WERI-Rb-1 (cell line): ENCODE data around the gene TMEM79.

Experiments used
- DNase-seq: peaks from one replicate; pipeline ENCODE4 v3.0.0-alpha.2; 2020
- H3K27ac ChIP-seq: fragments of 250-450 bp; sonication (Bioruptor Pico); 2 replicates; pipeline ENCODE4 v1.5.1; 2020; ENCODE audit warnings: mild to moderate bottlenecking, moderate library complexity
- H3K27me3 ChIP-seq: fragments of 250-450 bp; sonication (Bioruptor Pico); 2 replicates; pipeline ENCODE4 v1.5.1; 2021; ENCODE audit warnings: mild to moderate bottlenecking, low read depth, moderate library complexity; ENCODE audit not compliant: insufficient read depth, severe bottlenecking
- H3K36me3 ChIP-seq: fragments of 250-450 bp; sonication (Bioruptor Pico); 2 replicates; pipeline ENCODE4 v1.5.1; 2020; ENCODE audit warnings: mild to moderate bottlenecking, moderate library complexity
- H3K4me3 ChIP-seq: 2 replicates; pipeline ENCODE4 v1.5.1; 2011; ENCODE audit warnings: low read depth, mild to moderate bottlenecking, control low read depth, low read length
- H3K9me3 ChIP-seq: fragments of 250-450 bp; sonication (Bioruptor Pico); 2 replicates; pipeline ENCODE4 v1.5.1; 2021; ENCODE audit warnings: mild to moderate bottlenecking, moderate library complexity; ENCODE audit not compliant: severe bottlenecking
- TF ChIP-seq, protein P1 (sequence below): IDR thresholded peaks from 2 replicates; pipeline ENCODE4 v1.5.1; 2011; ENCODE audit warnings: low read depth, mild to moderate bottlenecking, control low read depth, inconsistent platforms, low read length

Gene TMEM79

DNA sequence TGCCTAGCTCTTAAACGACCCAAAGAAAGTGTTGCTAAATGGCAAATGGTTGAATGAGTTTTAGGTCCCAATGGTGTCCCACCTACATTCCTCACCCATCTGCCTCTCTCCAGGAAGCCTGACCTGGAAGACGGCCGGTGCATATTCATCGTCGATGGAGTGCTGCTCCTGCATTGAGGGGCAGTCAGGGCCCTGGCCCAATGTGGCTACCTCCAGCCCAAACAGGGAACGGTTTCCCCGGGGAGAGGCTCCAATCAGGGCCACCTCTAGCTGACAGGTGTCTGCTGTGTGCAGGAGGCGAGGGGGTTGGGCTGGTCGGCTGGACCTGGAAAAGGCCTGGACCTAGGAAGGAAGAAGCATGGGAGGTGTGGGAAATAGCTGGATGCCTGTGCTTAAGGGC is 9.8 kb downstream of the TMEM79 start:
- H3K4me3 ChIP-seq = no peak overlapping the region
- no peaks in the 10 kb centered on the region for H3K9me3 ChIP-seq
- DNase-seq = no peak
- H3K27ac ChIP-seq = no peak overlapping the region
- peaks cover 24% of the 10 kb centered on the region for H3K36me3 ChIP-seq
- H3K27me3 ChIP-seq = no peaks in the 10 kb centered on the region
- TF ChIP-seq, protein P1, sequence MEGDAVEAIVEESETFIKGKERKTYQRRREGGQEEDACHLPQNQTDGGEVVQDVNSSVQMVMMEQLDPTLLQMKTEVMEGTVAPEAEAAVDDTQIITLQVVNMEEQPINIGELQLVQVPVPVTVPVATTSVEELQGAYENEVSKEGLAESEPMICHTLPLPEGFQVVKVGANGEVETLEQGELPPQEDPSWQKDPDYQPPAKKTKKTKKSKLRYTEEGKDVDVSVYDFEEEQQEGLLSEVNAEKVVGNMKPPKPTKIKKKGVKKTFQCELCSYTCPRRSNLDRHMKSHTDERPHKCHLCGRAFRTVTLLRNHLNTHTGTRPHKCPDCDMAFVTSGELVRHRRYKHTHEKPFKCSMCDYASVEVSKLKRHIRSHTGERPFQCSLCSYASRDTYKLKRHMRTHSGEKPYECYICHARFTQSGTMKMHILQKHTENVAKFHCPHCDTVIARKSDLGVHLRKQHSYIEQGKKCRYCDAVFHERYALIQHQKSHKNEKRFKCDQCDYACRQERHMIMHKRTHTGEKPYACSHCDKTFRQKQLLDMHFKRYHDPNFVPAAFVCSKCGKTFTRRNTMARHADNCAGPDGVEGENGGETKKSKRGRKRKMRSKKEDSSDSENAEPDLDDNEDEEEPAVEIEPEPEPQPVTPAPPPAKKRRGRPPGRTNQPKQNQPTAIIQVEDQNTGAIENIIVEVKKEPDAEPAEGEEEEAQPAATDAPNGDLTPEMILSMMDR = no peak

DNA sequence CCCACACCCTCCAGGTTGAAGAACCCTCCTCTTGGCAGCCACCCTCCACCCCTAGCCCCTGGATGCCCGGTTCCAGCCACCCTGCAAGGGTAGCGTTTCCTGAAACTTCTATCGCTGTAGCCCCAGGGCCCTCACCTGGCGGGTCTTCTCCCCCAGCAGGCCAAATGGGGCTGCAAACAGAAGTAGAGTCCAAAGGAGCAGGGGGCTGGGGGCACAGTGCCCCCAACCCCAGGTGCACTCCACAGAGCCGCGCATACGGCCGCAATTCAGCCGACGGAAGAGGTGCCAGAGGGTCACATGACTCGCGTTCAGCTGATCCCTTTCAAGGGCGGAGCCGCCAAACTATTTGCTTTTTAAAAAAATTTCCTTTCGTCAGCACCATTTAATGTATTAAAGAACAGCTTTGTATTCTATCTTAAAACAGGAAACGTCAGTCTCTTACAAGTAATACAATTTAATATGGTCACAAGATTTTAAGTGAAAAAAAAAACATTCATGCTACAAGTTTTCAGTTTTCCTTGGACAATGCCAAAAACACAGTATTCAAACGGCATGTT is 11.3 kb downstream of the TMEM79 start, which contains the start of gene GLMP:
TSS of gene GLMP (minus strand) at position 289 of the 557 bp plus-strand sequence. CDS start at position 255, 34 bp downstream.
- TF ChIP-seq, protein P1 = no peak
- Histone ChIP-seq H3K27me3 (no peaks in the 10 kb centered on the region), H3K27ac (0 out of 2 replicates have a peak within 1 kb of the TSS, but pooled peaks have one; percentile 1), H3K36me3 (peaks cover 15% of the 10 kb centered on the region), H3K4me3 (peak within 1 kb of the TSS; percentile 43), H3K9me3 (no peaks in the 10 kb centered on the region)
- peak; percentile 46 for DNase-seq

DNA sequence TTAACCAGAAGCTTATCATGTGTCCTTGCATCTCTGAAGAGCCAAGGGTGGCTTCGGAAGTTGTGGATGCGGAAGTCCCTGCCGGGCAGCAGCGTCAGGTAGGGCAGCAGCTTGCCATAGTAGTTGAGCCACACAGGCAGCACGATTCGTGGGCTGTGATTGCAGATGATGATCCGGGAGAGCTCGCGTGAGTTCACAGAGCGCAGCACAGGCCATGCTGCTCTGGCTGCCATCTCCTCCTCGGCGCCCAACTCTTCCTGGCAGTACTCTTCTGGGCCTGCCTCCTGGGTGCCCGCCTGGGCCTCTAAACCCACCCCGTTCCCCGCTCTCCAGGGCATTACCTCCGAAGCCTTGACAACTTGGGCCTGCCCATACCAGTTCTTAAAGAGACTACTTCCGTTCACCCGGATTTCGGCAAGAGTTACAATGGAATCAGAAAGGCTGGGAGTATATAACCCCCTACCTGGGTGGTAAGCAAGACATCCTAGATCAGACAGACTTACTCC is 14.8 kb downstream of the TMEM79 start, which contains the start of gene VHLL:
TSS of gene VHLL (minus strand) at position 456 of the 506 bp plus-strand sequence. CDS start at position 338, 118 bp downstream.
- H3K27ac ChIP-seq = no peak within 1 kb of the TSS
- peaks cover 18% of the 10 kb centered on the region for H3K36me3 ChIP-seq
- no peaks in the 10 kb centered on the region for H3K27me3 ChIP-seq
- H3K4me3 ChIP-seq = no peak within 1 kb of the TSS
- TF ChIP-seq, protein P1 = no peak
- no peaks in the 10 kb centered on the region for H3K9me3 ChIP-seq
- no peak for DNase-seq

DNA sequence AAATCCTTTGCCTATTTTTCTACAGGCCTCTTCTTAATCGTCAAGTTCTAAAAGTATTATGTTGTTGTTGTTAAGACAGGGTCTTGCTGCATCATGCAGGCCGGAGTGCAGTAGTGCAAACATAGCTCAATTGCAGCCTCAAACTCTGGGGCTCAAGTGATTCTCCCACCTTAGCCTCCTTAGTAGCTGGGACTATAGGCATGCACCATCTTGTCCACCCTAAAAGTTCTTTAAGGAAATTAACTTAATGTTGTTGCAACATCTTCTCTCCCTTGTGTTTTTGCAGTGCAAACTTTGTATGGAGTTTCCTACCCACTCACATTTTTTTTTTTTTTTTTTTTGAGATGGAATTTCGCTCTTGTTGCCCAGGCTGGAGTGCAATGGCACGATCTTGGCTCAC is 19.1 kb downstream of the TMEM79 start:
- TF ChIP-seq, protein P1 = no peak

DNA sequence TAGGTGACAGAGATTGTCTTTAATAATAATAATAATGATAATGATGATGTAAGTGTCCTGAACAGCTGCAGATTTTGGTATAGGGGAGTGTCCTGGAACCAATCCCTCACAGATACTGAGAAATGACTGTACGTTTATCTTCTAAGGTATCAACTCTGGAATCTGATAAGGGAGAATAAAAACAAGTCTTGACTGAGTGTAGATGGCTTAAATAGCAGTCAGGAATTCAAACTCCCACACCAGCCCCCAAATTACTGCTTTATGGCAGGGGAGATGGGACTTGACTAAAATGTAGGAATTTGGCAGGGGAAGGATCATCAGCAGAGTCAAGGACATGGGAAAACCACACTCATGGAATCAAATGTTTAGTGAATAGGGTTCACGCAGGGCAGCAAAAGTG is 21.1 kb downstream of the TMEM79 start:
- TF ChIP-seq, protein P1 = no peak
- Histone ChIP-seq H3K4me3 (no peak overlapping the region), H3K27me3 (no peaks in the 10 kb centered on the region), H3K27ac (no peak overlapping the region), H3K36me3 (peaks cover 70% of the 10 kb centered on the region), H3K9me3 (no peaks in the 10 kb centered on the region)
- DNase-seq = no peak

More for the DNA sequence above, 19.1 kb downstream of the TMEM79 start:
- no peaks in the 10 kb centered on the region for H3K27me3 ChIP-seq
- H3K27ac ChIP-seq = no peak overlapping the region
- no peaks in the 10 kb centered on the region for H3K9me3 ChIP-seq
- DNase-seq = no peak
- H3K4me3 ChIP-seq = no peak overlapping the region
- H3K36me3 ChIP-seq = peaks cover 54% of the 10 kb centered on the region
